Skeletal muscle tissue (tissue), 4 donors: ENCODE data around the gene TMEM54. TPM values are rescaled to one million over a fixed set of nuclear protein-coding genes. Genes with fewer than 3 reads are reported as not detected.

Experiments
- H3K27ac ChIP-seq: one replicate; pipeline ENCODE4 v1.7.0; 2013; ENCODE audit warnings: mild to moderate bottlenecking, low read depth, low read length, inconsistent platforms
- H3K27me3 ChIP-seq, 3 donors: one replicate each; pipeline ENCODE4 v1.7.0; 2013; ENCODE audit warnings: low read length in 3 of 3; ENCODE audit not compliant: control insufficient read depth in 3 of 3, insufficient read depth in 3 of 3
- H3K36me3 ChIP-seq, 3 donors: one replicate each; pipeline ENCODE4 v1.7.0; 2013; ENCODE audit warnings: low read length in 3 of 3; ENCODE audit not compliant: control insufficient read depth in 3 of 3, insufficient read depth in 3 of 3
- H3K4me1 ChIP-seq, 3 donors: one replicate each; pipeline ENCODE4 v1.7.0; 2013; ENCODE audit warnings: low read length in 3 of 3, mild to moderate bottlenecking in 3 of 3; ENCODE audit not compliant: control insufficient read depth in 3 of 3, insufficient read depth in 3 of 3
- H3K4me3 ChIP-seq, 3 donors: one replicate each; pipeline ENCODE4 v1.7.0; 2013; ENCODE audit warnings: low read length in 3 of 3
- H3K9ac ChIP-seq, 3 donors: one replicate each; pipeline ENCODE4 v1.7.0; 2013; ENCODE audit warnings: low read length in 3 of 3, mild to moderate bottlenecking in 3 of 3, moderate library complexity in 2 of 3, low read depth in 1 of 3
- H3K9me3 ChIP-seq, 3 donors: one replicate each; pipeline ENCODE4 v1.7.0; 2013; ENCODE audit warnings: low read length in 3 of 3; ENCODE audit not compliant: control insufficient read depth in 3 of 3
- total RNA-seq: library from RNA; depleted of rRNA; stranded (reverse); fragments of >200 nt; gene quantifications from one replicate; pipeline ENCODE4 v1.2.3, GENCODE V29; 2014
- donor health status: Osteomylitis.

Gene TMEM54
- total RNA-seq, 1 donor from 2014 or later = 5.2 TPM

- Histone ChIP-seq H3K36me3 (no peaks in the 10 kb centered on the region), H3K9ac (no peak overlapping the region), H3K27me3 (peaks cover 3 to 17% (median 12%) of the 10 kb centered on the region in 3 donors), H3K9me3 (no peaks in the 10 kb centered on the region), H3K27ac (no peak overlapping the region), H3K4me3 (no peak overlapping the region), H3K4me1 (peaks cover 9 to 11% (median 10%) of the 10 kb centered on the region in 3 donors)
Measured at GRCh38 chr1:32904797-32905196, 3.6 kb upstream of the TMEM54 start.

DNA sequence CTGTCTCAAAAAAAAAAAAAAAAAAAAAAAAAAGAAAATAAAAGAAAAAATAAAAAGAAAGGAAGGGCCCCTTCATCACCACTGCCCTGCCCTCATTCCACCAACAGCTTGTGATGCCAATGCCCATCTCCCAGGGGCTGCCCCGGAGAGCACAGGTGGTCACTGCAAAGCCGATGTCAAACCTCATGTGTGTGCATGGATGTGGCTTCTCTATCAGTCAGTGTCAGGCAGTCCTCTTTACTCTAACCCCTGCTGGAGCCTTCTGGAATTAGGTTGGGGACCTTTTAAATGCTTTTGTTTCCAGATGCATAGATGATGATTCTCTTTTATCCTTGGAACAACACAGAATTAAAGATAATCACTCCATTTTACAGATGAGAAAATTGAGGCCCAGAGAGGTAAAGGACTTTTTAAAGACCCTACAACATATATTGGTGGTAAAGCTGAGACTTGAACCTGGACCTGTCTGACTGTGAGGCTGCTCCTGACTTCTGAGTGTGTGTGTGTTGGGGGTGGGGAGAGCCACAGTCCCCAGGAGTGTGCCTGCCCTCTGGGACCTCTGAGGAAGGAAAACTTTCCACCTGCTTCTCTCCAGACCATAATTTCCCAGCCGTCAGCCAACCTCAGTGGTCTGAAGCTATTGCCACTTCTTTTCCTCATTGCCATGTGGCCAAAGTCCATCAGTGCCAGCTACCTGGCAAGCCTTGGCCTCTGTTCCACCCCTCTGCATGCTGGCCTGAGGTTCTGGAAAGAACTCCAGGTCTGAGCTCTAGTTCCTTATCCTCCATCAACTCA, 3.0 kb upstream of the TMEM54 start:
- no peaks in the 10 kb centered on the region for H3K36me3 ChIP-seq
- no peak overlapping the region for H3K4me3 ChIP-seq
- H3K9me3 ChIP-seq = no peaks in the 10 kb centered on the region
- no peak overlapping the region for H3K9ac ChIP-seq
- H3K4me1 ChIP-seq = peaks cover 9 to 11% (median 10%) of the 10 kb centered on the region in 3 donors
- peaks cover 3 to 17% (median 16%) of the 10 kb centered on the region in 3 donors for H3K27me3 ChIP-seq
- no peak overlapping the region for H3K27ac ChIP-seq

DNA sequence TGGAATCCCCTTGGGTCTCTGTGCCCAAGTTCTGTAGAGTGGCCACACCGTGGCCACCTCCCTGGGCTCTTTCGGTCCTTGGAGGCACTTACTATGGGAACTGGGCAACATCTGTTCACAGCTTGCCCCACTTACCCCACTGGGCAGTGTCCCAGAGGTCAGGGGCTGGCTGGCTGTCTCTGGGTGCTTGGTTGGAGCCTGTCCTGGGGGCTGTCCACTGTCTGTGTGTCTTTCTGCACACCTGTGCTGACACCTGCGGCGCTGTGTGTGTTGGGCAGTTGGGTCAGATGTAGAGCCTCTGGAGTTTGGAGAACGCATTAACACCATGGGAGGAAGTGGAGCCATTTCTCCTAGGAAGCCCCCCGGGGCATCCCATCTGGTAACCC, 1.3 kb upstream of the TMEM54 start:
- H3K9ac ChIP-seq = no peak overlapping the region
- no peaks in the 10 kb centered on the region for H3K36me3 ChIP-seq
- H3K27me3 ChIP-seq = peaks cover 0 to 17% (median 16%) of the 10 kb centered on the region in 3 donors
- no peak overlapping the region for H3K27ac ChIP-seq
- H3K4me3 ChIP-seq = no peak overlapping the region
- no peaks in the 10 kb centered on the region for H3K9me3 ChIP-seq
- H3K4me1 ChIP-seq = peaks cover 9 to 11% (median 10%) of the 10 kb centered on the region in 3 donors

DNA sequence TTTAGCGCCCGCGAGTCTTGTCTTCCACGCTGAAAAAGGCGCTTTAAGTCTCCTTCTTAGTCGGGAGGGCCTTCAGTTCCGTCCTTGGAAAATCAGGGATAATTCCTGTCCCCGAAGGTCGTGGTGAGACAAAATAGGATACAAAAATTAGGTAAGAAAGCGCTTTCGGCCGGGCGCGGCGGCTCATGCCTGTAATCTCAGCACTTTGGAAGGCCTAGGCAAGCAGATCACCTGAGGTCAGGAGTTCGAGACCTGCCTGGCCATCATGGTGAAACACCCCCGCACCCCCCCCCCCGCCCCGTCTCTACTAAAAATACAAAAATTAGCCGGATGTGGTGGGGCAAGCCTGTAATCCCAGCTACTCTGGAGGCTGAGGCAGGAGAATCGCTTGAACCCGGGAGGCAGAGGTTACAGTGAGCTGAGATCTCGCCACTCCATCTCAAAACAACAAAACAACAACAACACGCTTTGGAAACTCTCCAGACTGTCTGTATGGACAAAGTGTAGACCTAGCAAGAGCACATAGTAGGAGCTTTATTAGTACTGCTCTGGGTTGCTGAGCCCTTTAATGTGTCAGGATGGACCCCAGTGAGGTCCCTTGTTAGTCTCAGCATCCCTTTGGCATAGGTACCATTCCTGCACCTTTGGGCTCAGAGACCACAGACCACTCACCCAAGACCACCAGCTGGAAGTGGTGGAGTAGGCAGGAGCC, 790 bp upstream of the TMEM54 start:
- peak overlapping the region; percentile 65 to 76 (median 66) for H3K4me3 ChIP-seq
- H3K36me3 ChIP-seq = no peaks in the 10 kb centered on the region
- H3K27me3 ChIP-seq = peaks cover 0 to 18% (median 17%) of the 10 kb centered on the region in 3 donors
- H3K9me3 ChIP-seq = no peaks in the 10 kb centered on the region
- H3K9ac ChIP-seq = peak overlapping the region; percentile 56 to 65 (median 62)
- no peak overlapping the region for H3K27ac ChIP-seq
- H3K4me1 ChIP-seq = peaks cover 9 to 11% (median 10%) of the 10 kb centered on the region in 3 donors

GRCh38 chr1:32900371-32900955, 726 bp downstream of the TMEM54 start:
- Histone ChIP-seq H3K9ac (peak overlapping the region in 2 of 3 donors; percentile 38 to 68), H3K36me3 (no peaks in the 10 kb centered on the region), H3K4me1 (peaks cover 9 to 11% (median 10%) of the 10 kb centered on the region in 3 donors), H3K27me3 (peaks cover 0 to 22% (median 17%) of the 10 kb centered on the region in 3 donors), H3K27ac (no peak overlapping the region), H3K4me3 (peak overlapping the region; percentile 60 to 66 (median 63)), H3K9me3 (no peaks in the 10 kb centered on the region)

- H3K27ac ChIP-seq = no peak overlapping the region
- no peak overlapping the region for H3K4me3 ChIP-seq
- peaks cover 9 to 11% (median 10%) of the 10 kb centered on the region in 3 donors for H3K4me1 ChIP-seq
- no peak overlapping the region for H3K9ac ChIP-seq
- H3K27me3 ChIP-seq = peaks cover 0 to 26% (median 17%) of the 10 kb centered on the region in 3 donors
- H3K36me3 ChIP-seq = no peaks in the 10 kb centered on the region
- no peaks in the 10 kb centered on the region for H3K9me3 ChIP-seq
Measured at GRCh38 chr1:32899586-32900296, 1.4 kb downstream of the TMEM54 start.

GRCh38 chr1:32898958-32899357, 2.2 kb downstream of the TMEM54 start:
- Histone ChIP-seq H3K9me3 (no peaks in the 10 kb centered on the region), H3K36me3 (no peaks in the 10 kb centered on the region), H3K4me1 (peaks cover 9 to 11% (median 10%) of the 10 kb centered on the region in 3 donors), H3K27me3 (peaks cover 0 to 29% (median 17%) of the 10 kb centered on the region in 3 donors), H3K4me3 (no peak overlapping the region), H3K9ac (no peak overlapping the region), H3K27ac (no peak overlapping the region)

DNA sequence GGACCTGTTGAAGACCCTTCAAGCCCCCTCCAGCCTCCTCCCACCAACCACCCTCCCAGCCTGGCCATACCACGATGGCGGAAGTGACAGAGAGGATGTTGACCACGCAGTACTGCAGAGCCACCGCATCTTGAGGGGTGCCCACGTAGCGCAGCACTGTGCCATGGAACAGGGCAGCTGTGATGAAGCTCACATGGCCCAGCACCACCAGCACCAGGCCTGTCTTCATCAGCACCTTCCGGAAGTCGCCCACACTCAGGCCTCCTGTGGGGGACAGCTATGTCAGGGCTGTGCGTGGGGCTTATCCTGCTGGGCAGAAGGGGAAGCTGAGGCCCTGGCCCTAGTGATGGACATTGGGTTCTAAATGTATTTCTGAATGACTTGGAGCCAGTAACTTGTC, 3.1 kb downstream of the TMEM54 start:
- Histone ChIP-seq H3K4me1 (peaks cover 9 to 11% (median 10%) of the 10 kb centered on the region in 3 donors), H3K36me3 (no peaks in the 10 kb centered on the region), H3K9me3 (no peaks in the 10 kb centered on the region), H3K27ac (no peak overlapping the region), H3K27me3 (peaks cover 3 to 35% (median 23%) of the 10 kb centered on the region in 3 donors), H3K9ac (no peak overlapping the region), H3K4me3 (no peak overlapping the region)
